ENCODE data around the gene ZDHHC9.

DNA sequence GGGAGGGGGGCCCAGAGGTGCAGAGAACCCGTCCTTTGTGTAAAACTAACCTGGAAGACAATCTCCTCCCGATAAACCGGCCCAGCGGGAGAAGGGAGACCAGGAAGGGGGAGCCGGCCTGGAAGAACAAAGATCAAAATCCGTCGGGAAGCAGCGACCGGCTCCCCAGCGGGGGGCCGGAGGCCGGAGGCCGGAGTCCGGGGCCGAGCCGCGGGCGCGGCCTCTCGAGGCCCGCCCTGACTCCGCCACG is 552 bp downstream of the ZDHHC9 start:
- TF ChIP-seq CTCF (IDR thresholded peaks at IDR 0.05; ENCODE audit: low read length) (no peak), EZH2 (optimal IDR thresholded peaks at IDR 0.05; ENCODE audit: low read depth, low read length) (no peak)

All from MM.1S (cell line).